CD14-positive monocyte (primary cell): ENCODE measurements around the gene DTNB. TPM values are rescaled to one million over a fixed set of nuclear protein-coding genes. Genes with fewer than 3 reads are reported as not detected.

Experiments
- DNase-seq, 3 donors: peaks; one replicate each; pipeline ENCODE4 v3.0.0-alpha.2; 2011 to 2022
- H2AFZ ChIP-seq: 2 replicates; pipeline ENCODE4 v1.6.0; 2012; ENCODE audit warnings: mild to moderate bottlenecking, low read depth, low read length, inconsistent platforms; ENCODE audit not compliant: insufficient read depth, poor library complexity, severe bottlenecking
- H3K27ac ChIP-seq, 2 donors: 1 replicate in 1 of 2; 2 replicates in 1 of 2; pipeline ENCODE4 v1.5.1; 2012 to 2013; ENCODE audit warnings: low read length in 2 of 2, control low read depth in 1 of 2, inconsistent platforms in 1 of 2, low read depth in 1 of 2, mild to moderate bottlenecking in 1 of 2
- H3K27me3 ChIP-seq, 2 donors: one replicate each; pipeline versions ENCODE4 v1.6.0 to v1.6.1; 2011 to 2013; ENCODE audit warnings: low read length in 2 of 2; ENCODE audit not compliant: control insufficient read depth in 2 of 2, insufficient read depth in 2 of 2
- H3K36me3 ChIP-seq, 2 donors: replicated peaks in 1 of 2; 1 replicate in 1 of 2; 2 replicates in 1 of 2; pipeline versions ENCODE4 v1.5.1 to v1.6.1; 2012 to 2013; ENCODE audit warnings: low read length in 2 of 2, control low read depth in 1 of 2, inconsistent platforms in 1 of 2, mild to moderate bottlenecking in 1 of 2; ENCODE audit not compliant: insufficient read depth in 2 of 2, control insufficient read depth in 1 of 2
- H3K4me1 ChIP-seq, 2 donors: 1 replicate in 1 of 2; 2 replicates in 1 of 2; pipeline versions ENCODE4 v1.5.1 to v1.6.1; 2012 to 2013; ENCODE audit warnings: low read length in 2 of 2, control low read depth in 1 of 2, inconsistent platforms in 1 of 2, mild to moderate bottlenecking in 1 of 2, moderate library complexity in 1 of 2; ENCODE audit not compliant: insufficient read depth in 2 of 2, control insufficient read depth in 1 of 2
- H3K4me2 ChIP-seq: replicated peaks from 2 replicates; pipeline ENCODE3; 2012; ENCODE audit warnings: low read length, moderate library complexity, mild to moderate bottlenecking; ENCODE audit not compliant: poor library complexity, severe bottlenecking; ENCODE audit errors: extremely low read depth
- H3K4me3 ChIP-seq, 3 experiments: fragments of 200-600 bp in 1 of 3; sonication (generic) in 1 of 3; replicated peaks in 1 of 3; 1 replicate in 2 of 3; 2 replicates in 1 of 3; pipeline ENCODE4 v1.5.1; 2011 to 2013; ENCODE audit warnings: low read length in 3 of 3, mild to moderate bottlenecking in 3 of 3, control low read depth in 2 of 3, low read depth in 2 of 3, inconsistent platforms in 1 of 3, moderate library complexity in 1 of 3
- H3K79me2 ChIP-seq: 2 replicates; pipeline ENCODE4 v1.6.0; 2012; ENCODE audit warnings: mild to moderate bottlenecking, control low read depth, inconsistent platforms, low read length, moderate library complexity; ENCODE audit not compliant: insufficient read depth
- H3K9ac ChIP-seq: 2 replicates; pipeline ENCODE4 v1.6.0; 2017; ENCODE audit warnings: low read length, mild to moderate bottlenecking; ENCODE audit not compliant: insufficient read depth, poor library complexity, severe bottlenecking
- H3K9me3 ChIP-seq, 2 donors: replicated peaks in 1 of 2; 1 replicate in 1 of 2; 2 replicates in 1 of 2; pipeline versions ENCODE4 v1.5.1 to v1.6.1; 2012 to 2013; ENCODE audit warnings: low read length in 2 of 2, control low read depth in 1 of 2; ENCODE audit not compliant: control insufficient read depth in 1 of 2, insufficient read depth in 1 of 2
- H4K20me1 ChIP-seq: 2 replicates; pipeline ENCODE4 v1.6.0; 2012; ENCODE audit warnings: mild to moderate bottlenecking, low read length, control low read depth, moderate library complexity; ENCODE audit not compliant: insufficient read depth
- H3K27ac Mint-ChIP-seq, 7 donors: one replicate each; pipeline ENCODE4 v1.8.0; 2020; ENCODE audit warnings: mild to moderate bottlenecking in 7 of 7, mixed read lengths in 7 of 7, moderate library complexity in 6 of 7, inconsistent platforms in 2 of 7
- H3K27me3 Mint-ChIP-seq, 3 donors: one replicate each; pipeline ENCODE4 v1.8.0; 2021 to 2022; ENCODE audit warnings: low read depth in 3 of 3, mild to moderate bottlenecking in 3 of 3, mixed read lengths in 3 of 3, moderate library complexity in 3 of 3, inconsistent platforms in 1 of 3
- H3K36me3 Mint-ChIP-seq, 2 donors: one replicate each; pipeline ENCODE4 v1.8.0; 2020; ENCODE audit warnings: mixed read lengths in 2 of 2, inconsistent platforms in 1 of 2, mild to moderate bottlenecking in 1 of 2
- H3K4me1 Mint-ChIP-seq: one replicate; pipeline ENCODE4 v1.8.0; 2020; ENCODE audit warnings: mild to moderate bottlenecking, mixed read lengths
- H3K4me3 Mint-ChIP-seq, 2 donors: one replicate each; pipeline ENCODE4 v1.8.0; 2020; ENCODE audit warnings: mild to moderate bottlenecking in 2 of 2, mixed read lengths in 2 of 2, moderate library complexity in 1 of 2
- H3K9me3 Mint-ChIP-seq, 7 donors: one replicate each; pipeline ENCODE4 v1.8.0; 2020 to 2022; ENCODE audit warnings: mixed read lengths in 7 of 7, mild to moderate bottlenecking in 6 of 7, moderate library complexity in 6 of 7, inconsistent platforms in 2 of 7
- CTCF ChIP-seq: fragments of 200-600 bp; IDR thresholded peaks from one replicate; pipeline ENCODE4 v1.8.0; 2022; ENCODE audit warnings: antibody characterized with exemption, mild to moderate bottlenecking
- WGBS: methylation state at CpG from one replicate; pipeline ENCODE4 v1.1.5; 2013; ENCODE audit warnings: missing lambda C conversion rate; ENCODE audit not compliant: insufficient coverage; 5-methylcytosine and 5-hydroxymethylcytosine counted together
- intact Hi-C, 2 donors: fragments of 100-400 bp; cut with micrococcal nuclease; formaldehyde crosslinking; loops; one replicate each; pipeline versions ENCODE4 v1.15.0 to v1.15.1; 2023
- polyA plus RNA-seq, 3 donors: library from polyadenylated mRNA; depleted of rRNA in 1 of 3; unstranded in 2 of 3; stranded (reverse) in 1 of 3; fragments of 300-500 nt in 2 of 3; fragments of >200 nt in 1 of 3; fragmentation: Illumina TruSeq in 2 of 3; gene quantifications; 1 replicate in 2 of 3; 2 replicates in 1 of 3; pipeline ENCODE4 v1.2.3, GENCODE V29; 2012 to 2021

DTNB gene
- polyA plus RNA-seq, 3 donors, result 3.0 to 4.2 (median 3.3) TPM

DNA sequence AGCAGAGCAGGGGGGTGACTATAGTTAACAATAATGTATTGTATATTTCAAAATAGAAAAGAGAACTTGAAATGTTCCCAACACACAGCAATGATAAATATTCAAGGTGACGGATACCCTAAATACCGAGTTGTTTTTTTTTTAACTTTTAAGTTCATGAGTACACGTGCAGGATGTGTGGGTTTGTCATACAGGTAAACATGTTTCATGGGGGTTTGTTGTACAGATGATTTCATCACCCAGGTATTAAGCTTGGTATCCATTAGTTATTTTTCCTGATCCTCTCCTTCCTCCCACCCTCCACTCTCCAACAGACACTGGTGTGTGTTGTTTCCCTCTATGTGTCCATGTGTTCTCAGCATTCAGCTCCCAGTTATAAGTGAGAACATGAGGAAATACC, 167.2 kb downstream of the DTNB start:
- H3K79me2 ChIP-seq, result no peaks in the 10 kb centered on the region
- H3K27me3 ChIP-seq, result no peaks in the 10 kb centered on the region
- no peaks in the 10 kb centered on the region for H3K36me3 Mint-ChIP-seq
- H3K27me3 Mint-ChIP-seq, result peaks cover 0 to 1% (median 0%) of the 10 kb centered on the region in 3 donors
- no peak overlapping the region for H3K27ac ChIP-seq
- H3K9me3 ChIP-seq, result no peaks in the 10 kb centered on the region
- H2AFZ ChIP-seq, result no peak overlapping the region
- H3K27ac Mint-ChIP-seq, result no peak overlapping the region
- DNase-seq, result no peak
- H3K9me3 Mint-ChIP-seq, result no peaks in the 10 kb centered on the region
- no peaks in the 10 kb centered on the region for H3K36me3 ChIP-seq
- H3K4me2 ChIP-seq, result no peak overlapping the region
- TF ChIP-seq CTCF, result no peak
- no peak overlapping the region for H3K4me3 Mint-ChIP-seq
- no peaks in the 10 kb centered on the region for H3K4me1 ChIP-seq
- no peak overlapping the region for H3K4me3 ChIP-seq
- intact Hi-C loops, result no loop called here
- H4K20me1 ChIP-seq, result no peaks in the 10 kb centered on the region
- H3K4me1 Mint-ChIP-seq, result no peaks in the 10 kb centered on the region
- H3K9ac ChIP-seq, result no peak overlapping the region
- no CpG with 5 or more reads among the region's 3 CpGs for WGBS

GRCh38 chr2:25505622-25506021, 167.8 kb downstream of the DTNB start:
- no peaks in the 10 kb centered on the region for H4K20me1 ChIP-seq
- no peak overlapping the region for H2AFZ ChIP-seq
- DNase-seq, result no peak
- H3K4me2 ChIP-seq, result no peak overlapping the region
- Mint-ChIP-seq H3K9me3 (no peaks in the 10 kb centered on the region), H3K27me3 (peaks cover 0 to 1% (median 0%) of the 10 kb centered on the region in 3 donors), H3K27ac (no peak overlapping the region), H3K36me3 (no peaks in the 10 kb centered on the region), H3K4me3 (no peak overlapping the region), H3K4me1 (no peaks in the 10 kb centered on the region)
- WGBS, result no CpG with 5 or more reads among the region's 2 CpGs
- H3K9ac ChIP-seq, result no peak overlapping the region
- no peaks in the 10 kb centered on the region for H3K36me3 ChIP-seq
- H3K79me2 ChIP-seq, result no peaks in the 10 kb centered on the region
- H3K4me1 ChIP-seq, result no peaks in the 10 kb centered on the region
- H3K4me3 ChIP-seq, result no peak overlapping the region
- H3K27ac ChIP-seq, result no peak overlapping the region
- no peak for TF ChIP-seq CTCF
- H3K9me3 ChIP-seq, result no peaks in the 10 kb centered on the region
- no peaks in the 10 kb centered on the region for H3K27me3 ChIP-seq
- intact Hi-C loops, result no loop called here
